22Rv1 (cell line): Measurements from ENCODE around the gene AUP1.

Experiments
- CTCF ChIP-seq: fragments of 450-650 bp; IDR thresholded peaks from 2 replicates; pipeline ENCODE4 v1.5.1; 2017; ENCODE audit warnings: mild to moderate bottlenecking
- ZFX ChIP-seq: fragments of 450-650 bp; IDR thresholded peaks from 2 replicates; pipeline ENCODE4 v1.6.1; 2017; ENCODE audit warnings: antibody characterized with exemption, borderline replicate concordance

GRCh38 chr2:74495440-74495839, 34.1 kb downstream of the AUP1 start:
- TF ChIP-seq CTCF: no peak
- TF ChIP-seq ZFX: no peak
